Kidney (tissue), 14 donors: Measurements from ENCODE around the gene PIK3R6. TPM values are rescaled to one million over a fixed set of nuclear protein-coding genes. Genes with fewer than 3 reads are reported as not detected.

ENCODE experiments used
- DNase-seq, 5 donors: peaks; one replicate each; pipeline ENCODE4 v3.0.0-alpha.2; 2013 to 2020
- FAIRE-seq: peaks from 2 replicates; lab custom pipeline; 2012; peaks lifted over from hg19 to GRCh38; lab: Jason Lieb, UNC
- H3K27ac ChIP-seq, 2 donors: one replicate each; pipeline ENCODE4 v1.7.0; 2013; ENCODE audit warnings: low read depth in 2 of 2, low read length in 2 of 2, inconsistent platforms in 1 of 2
- H3K27me3 ChIP-seq: one replicate; pipeline ENCODE4 v1.7.1; 2013; ENCODE audit warnings: low read length, inconsistent platforms; ENCODE audit not compliant: control insufficient read depth, insufficient read depth
- H3K36me3 ChIP-seq, 3 donors: one replicate each; pipeline versions ENCODE4 v1.7.0 to v1.7.1; 2013; ENCODE audit warnings: low read length in 3 of 3, control low read depth in 1 of 3, inconsistent platforms in 1 of 3; ENCODE audit not compliant: insufficient read depth in 3 of 3, control insufficient read depth in 2 of 3
- H3K4me1 ChIP-seq, 3 donors: one replicate each; pipeline versions ENCODE4 v1.7.0 to v1.7.1; 2013; ENCODE audit warnings: low read length in 3 of 3, inconsistent platforms in 1 of 3, low read depth in 1 of 3; ENCODE audit not compliant: control insufficient read depth in 2 of 3, insufficient read depth in 2 of 3
- H3K4me3 ChIP-seq, 3 donors: one replicate each; pipeline versions ENCODE4 v1.7.0 to v1.8.1; 2013; ENCODE audit warnings: low read length in 3 of 3, control low read depth in 1 of 3, inconsistent platforms in 1 of 3
- H3K9ac ChIP-seq, 3 donors: one replicate each; pipeline versions ENCODE4 v1.7.0 to v1.7.1; 2013; ENCODE audit warnings: low read length in 3 of 3, control low read depth in 1 of 3, inconsistent platforms in 1 of 3
- H3K9me3 ChIP-seq, 3 donors: one replicate each; pipeline versions ENCODE4 v1.7.0 to v1.7.1; 2013; ENCODE audit warnings: low read length in 3 of 3, control low read depth in 1 of 3, inconsistent platforms in 1 of 3; ENCODE audit not compliant: control insufficient read depth in 2 of 3, insufficient read depth in 1 of 3
- CTCF ChIP-seq: IDR thresholded peaks from 3 replicates; pipeline ENCODE4 v1.5.1; 2012; ENCODE audit warnings: mild to moderate bottlenecking, moderate library complexity, borderline replicate concordance; ENCODE audit not compliant: insufficient read depth; ENCODE audit errors: extremely low read depth
- intact Hi-C: fragments of 100-400 bp; cut with DNase I; formaldehyde crosslinking; loops from one replicate; pipeline ENCODE4 v1.11.1; 2022
- polyA plus RNA-seq: library from polyadenylated mRNA; stranded (reverse); fragments of 350-450 nt; fragmentation: Illumina TruSeq; extraction: RNeasy Lipid Tissue Mini Kit (QIAGEN cat#74804); gene quantifications from one replicate; pipeline ENCODE4 v1.2.3, GENCODE V29; 2014; ENCODE audit warnings: low read depth, low replicate concordance; ENCODE audit not compliant: insufficient read depth
- total RNA-seq: library from RNA; stranded (reverse); fragmentation: NEBNext Ultra II Directional; extraction: Animal tissue kit (Norgen Biotek cat#: 25700); gene quantifications from one replicate; pipeline ENCODE4 v1.2.1, GENCODE V29; 2021
- donor health status: control.
- donor health status: control.
- donor health status: control.
- donor health status: control.
- donor health status: control.
- donor health status: DM: yes; HTN: yes; CAD: no.
- donor health status: Normal renal cell carcinoma (clear cell type).

Gene PIK3R6
- total and polyA plus RNA-seq, 2 donors from 2014 or later, result 0.17 to 2.3 TPM

- no peak overlapping the region for H3K9ac ChIP-seq
- H3K4me1 ChIP-seq, result no peaks in the 10 kb centered on the region
- no peak overlapping the region for H3K27ac ChIP-seq
- no peak for FAIRE-seq
- H3K9me3 ChIP-seq, result no peaks in the 10 kb centered on the region
- peak in 2 of 5 donors; percentile 26 to 29 for DNase-seq
- TF ChIP-seq CTCF, result no peak
- H3K36me3 ChIP-seq, result no peaks in the 10 kb centered on the region
- H3K4me3 ChIP-seq, result no peak overlapping the region
- no peaks in the 10 kb centered on the region for H3K27me3 ChIP-seq
- intact Hi-C loops, result no loop called here
Observed at GRCh38 chr17:8894202-8894671, 26.8 kb upstream of the PIK3R6 start.

- H3K9ac ChIP-seq, result no peak overlapping the region
- TF ChIP-seq CTCF, result no peak
- H3K27me3 ChIP-seq, result no peaks in the 10 kb centered on the region
- H3K9me3 ChIP-seq, result no peaks in the 10 kb centered on the region
- FAIRE-seq, result no peak
- no peak for DNase-seq
- H3K4me1 ChIP-seq, result no peaks in the 10 kb centered on the region
- H3K27ac ChIP-seq, result no peak overlapping the region
- H3K36me3 ChIP-seq, result no peaks in the 10 kb centered on the region
- no peak overlapping the region for H3K4me3 ChIP-seq
- intact Hi-C loops, result no loop called here
Observed at GRCh38 chr17:8893621-8894201, 26.2 kb upstream of the PIK3R6 start.

GRCh38 chr17:8893059-8893458, 25.6 kb upstream of the PIK3R6 start:
- intact Hi-C loops, result no loop called here
- no peaks in the 10 kb centered on the region for H3K36me3 ChIP-seq
- FAIRE-seq (no peak), DNase-seq (no peak)
- no peak overlapping the region for H3K4me3 ChIP-seq
- no peaks in the 10 kb centered on the region for H3K9me3 ChIP-seq
- no peak overlapping the region for H3K27ac ChIP-seq
- H3K9ac ChIP-seq, result no peak overlapping the region
- H3K27me3 ChIP-seq, result no peaks in the 10 kb centered on the region
- no peak for TF ChIP-seq CTCF
- no peaks in the 10 kb centered on the region for H3K4me1 ChIP-seq

GRCh38 chr17:8892338-8892690, 24.8 kb upstream of the PIK3R6 start:
- H3K9me3 ChIP-seq, result no peaks in the 10 kb centered on the region
- TF ChIP-seq CTCF, result no peak
- DNase-seq, result no peak
- H3K27ac ChIP-seq, result no peak overlapping the region
- H3K27me3 ChIP-seq, result no peaks in the 10 kb centered on the region
- no peak overlapping the region for H3K4me3 ChIP-seq
- no peak for FAIRE-seq
- no peaks in the 10 kb centered on the region for H3K36me3 ChIP-seq
- intact Hi-C loops, result no loop called here
- H3K4me1 ChIP-seq, result no peaks in the 10 kb centered on the region
- no peak overlapping the region for H3K9ac ChIP-seq
